ENCODE data around the gene DISC1. TPM values are rescaled to one million over a fixed set of nuclear protein-coding genes. Genes with fewer than 3 reads are reported as not detected.

Gene DISC1
- total RNA-seq, 2 donors from 2014 or later = 6.7 to 9.3 TPM

GRCh38 chr1:232017759-232018158 lies 391.2 kb downstream of the DISC1 start:
- H3K4me1 ChIP-seq (replicated peaks) = no peaks in the 10 kb centered on the region
- H3K9me3 ChIP-seq = no peaks in the 10 kb centered on the region
- WGBS = 66% methylated on average over 1 of the region's 1 CpG
- no peak for DNase-seq (ENCODE audit: low spot score)
- no peak overlapping the region for H3K4me3 ChIP-seq
- no peaks in the 10 kb centered on the region for H3K36me3 ChIP-seq
- intact Hi-C loops (cut with DNase I) = no loop called here
- TF ChIP-seq CTCF (IDR thresholded peaks at IDR 0.05) = no peak
- TF ChIP-seq POLR2A (IDR thresholded peaks at IDR 0.05) = no peak
- TF ChIP-seq POLR2AphosphoS5 (IDR thresholded peaks at IDR 0.05) = no peak
- no peaks in the 10 kb centered on the region for H3K27me3 ChIP-seq (replicated peaks; ENCODE audit: insufficient read depth)
- no peak overlapping the region for H3K27ac ChIP-seq

DNA sequence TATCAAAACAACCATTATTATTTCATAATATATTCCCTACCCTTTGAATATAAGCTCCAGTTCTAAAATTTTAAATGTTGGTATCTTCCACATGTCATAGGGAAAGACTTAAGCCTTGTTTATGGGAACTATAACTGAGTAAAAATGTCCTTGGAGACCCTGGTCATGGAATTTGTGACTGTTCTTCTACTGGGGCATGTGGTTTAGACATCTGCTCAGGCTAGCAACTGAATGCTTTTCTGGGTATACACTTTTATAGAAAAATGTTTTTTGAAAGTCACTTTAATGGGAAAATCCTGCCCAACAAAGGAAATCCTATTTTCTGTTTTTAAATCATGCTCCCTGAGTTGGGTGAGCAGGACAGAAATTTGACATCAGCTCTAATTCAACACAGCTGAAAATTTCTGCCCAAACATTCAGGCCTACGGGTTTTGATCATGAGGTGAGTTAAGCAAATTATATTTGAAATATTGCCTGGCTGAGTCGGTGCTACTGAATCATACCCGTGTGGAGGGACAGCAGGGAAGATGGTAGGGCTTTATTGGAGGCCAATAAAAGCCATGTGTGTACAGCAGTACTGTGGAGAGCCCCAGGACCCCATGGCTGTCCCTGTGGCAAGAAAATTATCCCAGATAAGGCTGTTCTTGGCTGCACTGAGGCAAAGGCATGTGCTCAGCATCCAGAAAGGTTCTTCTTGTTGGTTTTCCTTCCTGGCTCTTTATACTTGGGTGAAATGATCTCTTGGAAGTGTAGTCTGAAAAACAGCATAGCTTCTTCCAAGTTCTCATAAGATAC lies 391.8 kb downstream of the DISC1 start:
- DNase-seq (ENCODE audit: low spot score) = no peak
- no peaks in the 10 kb centered on the region for H3K4me1 ChIP-seq (replicated peaks)
- TF ChIP-seq CTCF (IDR thresholded peaks at IDR 0.05) (no peak), POLR2A (IDR thresholded peaks at IDR 0.05) (no peak), POLR2AphosphoS5 (IDR thresholded peaks at IDR 0.05) (no peak)
- H3K27me3 ChIP-seq (replicated peaks; ENCODE audit: insufficient read depth) = no peaks in the 10 kb centered on the region
- 84% methylated on average over 3 of the region's 3 CpGs for WGBS
- H3K36me3 ChIP-seq = no peaks in the 10 kb centered on the region
- H3K9me3 ChIP-seq = no peaks in the 10 kb centered on the region
- no peak overlapping the region for H3K4me3 ChIP-seq
- no peak overlapping the region for H3K27ac ChIP-seq
- intact Hi-C loops (cut with DNase I) = no loop called here

DNA sequence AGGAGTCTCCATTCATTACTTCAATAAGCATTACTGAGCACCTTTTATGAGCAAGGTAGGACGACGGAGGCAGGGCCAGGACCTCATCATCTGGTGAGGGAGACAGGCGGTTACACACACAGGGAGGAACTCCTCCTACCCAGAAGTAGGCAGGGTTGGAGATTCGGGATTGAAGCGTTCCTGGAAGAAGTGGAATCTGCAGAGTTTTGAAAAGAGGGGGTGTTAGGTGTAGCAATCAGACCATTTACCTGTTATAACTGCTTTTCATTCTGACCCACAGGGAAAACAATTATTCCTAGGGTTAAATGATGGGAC lies 392.4 kb downstream of the DISC1 start:
- H3K4me3 ChIP-seq = no peak overlapping the region
- H3K4me1 ChIP-seq (replicated peaks) = no peaks in the 10 kb centered on the region
- intact Hi-C loops (cut with DNase I) = no loop called here
- no peaks in the 10 kb centered on the region for H3K27me3 ChIP-seq (replicated peaks; ENCODE audit: insufficient read depth)
- WGBS = 94% methylated on average over 5 of the region's 5 CpGs
- H3K9me3 ChIP-seq = no peaks in the 10 kb centered on the region
- no peak for TF ChIP-seq CTCF (IDR thresholded peaks at IDR 0.05)
- TF ChIP-seq POLR2A (IDR thresholded peaks at IDR 0.05) = no peak
- no peak for TF ChIP-seq POLR2AphosphoS5 (IDR thresholded peaks at IDR 0.05)
- H3K27ac ChIP-seq = no peak overlapping the region
- H3K36me3 ChIP-seq = no peaks in the 10 kb centered on the region
- no peak for DNase-seq (ENCODE audit: low spot score)

DNA sequence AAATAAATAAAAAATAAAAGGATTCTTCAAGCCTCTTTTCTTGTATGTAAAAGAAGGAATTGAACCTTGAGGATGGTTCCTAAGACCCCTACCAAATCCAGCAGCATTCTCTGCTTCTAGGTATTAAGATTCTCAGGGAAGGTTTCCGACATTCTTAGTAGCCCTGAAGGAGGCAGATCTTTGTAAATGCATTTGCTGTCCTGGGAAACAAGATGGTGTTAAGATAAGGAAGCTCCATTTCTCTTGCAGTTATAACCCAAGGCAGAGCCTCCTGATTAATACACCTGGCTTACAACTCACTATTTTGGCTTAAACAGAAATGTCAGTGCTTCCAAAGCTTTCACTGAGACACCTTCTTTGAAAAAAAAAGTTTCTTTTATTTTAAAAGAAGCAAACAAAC lies 393.8 kb downstream of the DISC1 start:
- Histone ChIP-seq H3K27me3 (replicated peaks; ENCODE audit: insufficient read depth) (no peaks in the 10 kb centered on the region), H3K4me1 (replicated peaks) (no peaks in the 10 kb centered on the region), H3K4me3 (no peak overlapping the region), H3K27ac (no peak overlapping the region), H3K36me3 (no peaks in the 10 kb centered on the region), H3K9me3 (no peaks in the 10 kb centered on the region)
- no peak for TF ChIP-seq CTCF (IDR thresholded peaks at IDR 0.05)
- no peak for TF ChIP-seq POLR2A (IDR thresholded peaks at IDR 0.05)
- TF ChIP-seq POLR2AphosphoS5 (IDR thresholded peaks at IDR 0.05) = no peak
- 96% methylated on average over 1 of the region's 1 CpG for WGBS
- no peak for DNase-seq (ENCODE audit: low spot score)
- intact Hi-C loops (cut with DNase I) = no loop called here

- Histone ChIP-seq H3K36me3 (no peaks in the 10 kb centered on the region), H3K9me3 (no peaks in the 10 kb centered on the region), H3K4me3 (no peak overlapping the region), H3K4me1 (replicated peaks) (no peaks in the 10 kb centered on the region), H3K27me3 (replicated peaks; ENCODE audit: insufficient read depth) (no peaks in the 10 kb centered on the region), H3K27ac (no peak overlapping the region)
- intact Hi-C loops (cut with DNase I) = no loop called here
- 48% methylated on average over 4 of the region's 4 CpGs for whole genome bisulfite sequencing
- no peak for TF ChIP-seq POLR2AphosphoS5 (IDR thresholded peaks at IDR 0.05)
- TF ChIP-seq CTCF (IDR thresholded peaks at IDR 0.05) = no peak
- TF ChIP-seq POLR2A (IDR thresholded peaks at IDR 0.05) = no peak
- no peak for DNase-seq (ENCODE audit: low spot score)
Observed at GRCh38 chr1:232029315-232029714, 402.7 kb downstream of the DISC1 start.
